GM23338 (cell line): ENCODE results near the gene CELA3A.

Experiments used
- CREB1 ChIP-seq: fragments of 250-450 bp; sonication (Bioruptor Pico); IDR thresholded peaks from 2 replicates; pipeline ENCODE4 v1.5.0; 2020; ENCODE audit warnings: low read depth, mild to moderate bottlenecking, moderate library complexity
- CTCF ChIP-seq, 2 experiments: fragments of 200-600 bp in 1 of 2; sonication (generic) in 1 of 2; conservative IDR thresholded peaks; 2 replicates each; pipeline versions ENCODE4 v1.5.1 to v1.6.1; 2016 to 2017; ENCODE audit warnings: antibody characterized with exemption in 2 of 2, low read depth in 2 of 2, mild to moderate bottlenecking in 2 of 2, moderate library complexity in 1 of 2
- ETS1 ChIP-seq: IDR thresholded peaks from 2 replicates; pipeline ENCODE4 v1.6.1; 2016; ENCODE audit warnings: antibody characterized with exemption
- EZH2 ChIP-seq: fragments of 200-600 bp; sonication (generic); IDR thresholded peaks from one replicate; pipeline ENCODE4 v1.8.0; 2017; ENCODE audit warnings: antibody characterized with exemption, mild to moderate bottlenecking, low read depth; ENCODE audit not compliant: unreplicated experiment
- EZH2phosphoT487 ChIP-seq: fragments of 200-600 bp; sonication (generic); IDR thresholded peaks from one replicate; pipeline ENCODE4 v1.8.1; 2018; ENCODE audit warnings: antibody characterized with exemption; ENCODE audit not compliant: unreplicated experiment
- JUNB ChIP-seq: IDR thresholded peaks from one replicate; pipeline ENCODE4 v1.6.1; 2016; ENCODE audit warnings: antibody characterized with exemption; ENCODE audit not compliant: unreplicated experiment
- NANOG ChIP-seq: IDR thresholded peaks from 2 replicates; pipeline ENCODE4 v1.6.1; 2016; ENCODE audit warnings: antibody characterized with exemption, borderline replicate concordance
- POLR2AphosphoS5 ChIP-seq: IDR thresholded peaks from 2 replicates; pipeline ENCODE4 v1.6.1; 2016; ENCODE audit warnings: antibody characterized with exemption, low read depth
- STAT1 ChIP-seq: IDR thresholded peaks from one replicate; pipeline ENCODE4 v1.6.1; 2016; ENCODE audit warnings: antibody characterized with exemption; ENCODE audit not compliant: unreplicated experiment
- ZNF114 ChIP-seq: fragments of 250-450 bp; sonication (Bioruptor Pico); IDR thresholded peaks from 2 replicates; pipeline ENCODE4 v1.5.0; 2020; ENCODE audit warnings: mild to moderate bottlenecking, moderate library complexity
- ZNF331 ChIP-seq: fragments of 250-450 bp; sonication (Bioruptor Pico); IDR thresholded peaks from 2 replicates; pipeline ENCODE4 v1.5.0; 2020; ENCODE audit warnings: low read depth, mild to moderate bottlenecking, moderate library complexity
- ZNF462 ChIP-seq: fragments of 250-450 bp; sonication (Bioruptor Pico); IDR thresholded peaks from 2 replicates; pipeline ENCODE4 v1.5.0; 2020; ENCODE audit warnings: mild to moderate bottlenecking, moderate library complexity
- TF ChIP-seq, protein P1 (sequence below): IDR thresholded peaks from one replicate; pipeline ENCODE4 v1.6.1; 2018; ENCODE audit warnings: antibody characterized with exemption; ENCODE audit not compliant: unreplicated experiment

- no peak for TF ChIP-seq CTCF (conservative IDR thresholded peaks at IDR 0.05; ENCODE audit: low read depth in 2 of 2)
- TF ChIP-seq EZH2 = no peak
- TF ChIP-seq, protein P1, sequence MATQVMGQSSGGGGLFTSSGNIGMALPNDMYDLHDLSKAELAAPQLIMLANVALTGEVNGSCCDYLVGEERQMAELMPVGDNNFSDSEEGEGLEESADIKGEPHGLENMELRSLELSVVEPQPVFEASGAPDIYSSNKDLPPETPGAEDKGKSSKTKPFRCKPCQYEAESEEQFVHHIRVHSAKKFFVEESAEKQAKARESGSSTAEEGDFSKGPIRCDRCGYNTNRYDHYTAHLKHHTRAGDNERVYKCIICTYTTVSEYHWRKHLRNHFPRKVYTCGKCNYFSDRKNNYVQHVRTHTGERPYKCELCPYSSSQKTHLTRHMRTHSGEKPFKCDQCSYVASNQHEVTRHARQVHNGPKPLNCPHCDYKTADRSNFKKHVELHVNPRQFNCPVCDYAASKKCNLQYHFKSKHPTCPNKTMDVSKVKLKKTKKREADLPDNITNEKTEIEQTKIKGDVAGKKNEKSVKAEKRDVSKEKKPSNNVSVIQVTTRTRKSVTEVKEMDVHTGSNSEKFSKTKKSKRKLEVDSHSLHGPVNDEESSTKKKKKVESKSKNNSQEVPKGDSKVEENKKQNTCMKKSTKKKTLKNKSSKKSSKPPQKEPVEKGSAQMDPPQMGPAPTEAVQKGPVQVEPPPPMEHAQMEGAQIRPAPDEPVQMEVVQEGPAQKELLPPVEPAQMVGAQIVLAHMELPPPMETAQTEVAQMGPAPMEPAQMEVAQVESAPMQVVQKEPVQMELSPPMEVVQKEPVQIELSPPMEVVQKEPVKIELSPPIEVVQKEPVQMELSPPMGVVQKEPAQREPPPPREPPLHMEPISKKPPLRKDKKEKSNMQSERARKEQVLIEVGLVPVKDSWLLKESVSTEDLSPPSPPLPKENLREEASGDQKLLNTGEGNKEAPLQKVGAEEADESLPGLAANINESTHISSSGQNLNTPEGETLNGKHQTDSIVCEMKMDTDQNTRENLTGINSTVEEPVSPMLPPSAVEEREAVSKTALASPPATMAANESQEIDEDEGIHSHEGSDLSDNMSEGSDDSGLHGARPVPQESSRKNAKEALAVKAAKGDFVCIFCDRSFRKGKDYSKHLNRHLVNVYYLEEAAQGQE = no peak
- no peak for TF ChIP-seq ZNF331 (CRISPR knock-in tag)
- TF ChIP-seq POLR2AphosphoS5 = no peak
- no peak for TF ChIP-seq STAT1
- TF ChIP-seq JUNB = no peak
- TF ChIP-seq EZH2phosphoT487 = no peak
- no peak for TF ChIP-seq CREB1
- TF ChIP-seq ZNF462 (CRISPR knock-in tag) = no peak
- TF ChIP-seq ETS1 = no peak
- TF ChIP-seq ZNF114 = no peak
- no peak for TF ChIP-seq NANOG
These were observed at the start of gene CELA3A for GRCh38 chr1:22001409-22001808.
